NCI-H345 treated with DMSO at 0.1 percent for 48 hours (cell line): ENCODE results near the gene C16orf46.

ENCODE experiments used
- DNase-seq: peaks from one replicate; lab custom pipeline; 2025; ENCODE audit not compliant: unreplicated experiment; lab: John Stamatoyannopoulos, UW

Gene C16orf46

DNA sequence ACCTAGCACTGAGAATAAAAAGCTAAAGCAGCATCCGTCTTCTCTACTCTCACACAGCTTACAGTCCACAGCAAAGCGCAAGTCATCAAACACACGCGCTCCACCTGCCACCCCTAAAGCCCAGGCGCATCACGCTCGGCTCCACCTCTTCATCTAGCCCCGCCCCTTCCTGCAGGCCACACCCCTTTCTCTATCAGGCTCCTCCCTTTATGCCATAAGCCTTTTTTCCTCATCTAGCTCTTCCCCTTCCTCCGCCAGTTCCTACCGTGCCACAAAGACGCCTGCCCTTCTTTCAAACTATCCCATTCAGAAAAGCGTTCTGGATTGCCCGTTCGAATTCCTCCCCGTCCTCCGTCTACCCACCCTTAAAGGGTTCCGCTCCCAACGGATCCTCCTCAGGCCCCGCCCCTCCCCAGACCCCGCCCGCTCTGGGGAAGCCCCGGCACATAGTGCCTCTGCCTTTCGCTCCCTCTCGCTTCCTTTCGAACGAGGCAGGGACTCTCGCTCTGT is 417 bp downstream of the C16orf46 start:
- DNase-seq, result peak; percentile 66

DNA sequence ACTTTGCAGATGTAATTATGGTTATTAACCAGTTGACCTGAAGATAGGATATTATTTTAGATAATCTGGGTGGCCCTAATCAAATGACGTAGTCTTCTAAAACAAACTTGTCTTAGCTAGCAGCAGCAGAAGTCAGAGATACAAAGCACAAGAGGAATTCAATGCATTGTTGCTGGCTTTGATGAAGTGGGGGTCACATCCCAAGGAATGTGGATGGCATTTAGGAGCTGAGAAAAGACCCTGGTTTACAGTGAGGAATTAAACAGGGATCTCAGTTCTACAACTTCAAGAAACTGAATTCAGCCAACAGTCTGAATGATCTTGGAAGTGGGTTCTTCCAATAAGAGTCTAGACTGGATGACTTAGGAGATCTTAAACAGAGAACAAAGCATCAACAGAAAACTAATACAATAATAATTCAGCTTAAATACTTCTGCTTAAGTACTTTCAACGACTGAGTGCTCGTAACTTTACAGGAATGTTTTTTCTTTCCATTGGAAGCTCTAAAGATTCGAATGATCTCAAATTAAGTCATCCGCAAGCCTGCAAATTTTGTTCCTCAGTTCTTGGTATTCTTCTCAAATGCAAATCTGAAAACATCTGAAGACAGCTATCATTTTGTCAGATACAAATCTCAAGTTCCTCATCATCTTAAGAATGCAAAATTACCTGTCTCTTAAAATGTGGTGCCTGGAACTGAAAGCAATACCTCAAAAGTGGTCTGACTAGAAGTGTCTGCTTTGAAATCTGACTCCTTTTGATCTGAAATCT is 3.3 kb downstream of the C16orf46 start:
- no peak for DNase-seq

- DNase-seq, result no peak
These were observed 5.2 kb downstream of the C16orf46 start for GRCh38 chr16:81071805-81072204.

- no peak for DNase-seq
These were observed 6.1 kb downstream of the C16orf46 start for GRCh38 chr16:81070979-81071378.

DNA sequence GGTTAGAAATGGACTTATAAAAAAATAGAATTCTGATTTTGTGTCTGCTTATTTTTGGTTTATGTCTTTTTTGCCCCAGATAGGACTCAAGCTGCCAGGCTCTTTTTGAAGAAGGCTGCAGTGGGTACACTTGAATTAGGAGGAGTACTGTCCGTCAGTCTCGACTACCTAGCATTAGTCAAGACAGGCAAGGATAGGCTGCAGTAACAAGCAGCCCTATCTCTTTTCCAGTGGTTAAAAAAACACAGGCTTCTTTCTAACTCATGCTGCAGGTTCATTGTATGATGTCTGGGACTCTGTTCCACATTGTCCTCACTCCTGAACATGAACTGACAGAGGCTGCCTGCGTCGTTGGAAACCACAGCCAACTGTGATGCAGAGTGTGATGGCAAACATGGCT is 8.0 kb downstream of the C16orf46 start:
- DNase-seq, result no peak

DNA sequence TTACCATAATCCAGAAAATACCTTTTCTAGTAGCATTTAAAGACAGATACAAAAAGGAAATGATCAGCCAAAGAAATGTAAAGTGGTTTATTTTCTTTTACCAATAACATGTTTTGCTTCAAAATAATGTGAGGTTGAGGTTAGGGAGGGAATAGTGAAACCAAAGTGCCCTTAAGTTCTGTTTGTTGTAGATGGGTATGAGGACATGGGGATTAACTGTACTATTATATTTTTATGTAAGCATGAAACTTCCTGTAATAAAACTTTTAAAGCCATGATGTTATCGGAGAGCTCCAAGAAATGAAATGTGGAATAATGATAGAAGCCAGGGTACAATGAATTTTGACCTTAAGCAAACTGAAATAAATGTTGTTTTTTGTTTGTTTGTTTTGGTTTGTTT is 9.9 kb downstream of the C16orf46 start:
- DNase-seq, result no peak

DNA sequence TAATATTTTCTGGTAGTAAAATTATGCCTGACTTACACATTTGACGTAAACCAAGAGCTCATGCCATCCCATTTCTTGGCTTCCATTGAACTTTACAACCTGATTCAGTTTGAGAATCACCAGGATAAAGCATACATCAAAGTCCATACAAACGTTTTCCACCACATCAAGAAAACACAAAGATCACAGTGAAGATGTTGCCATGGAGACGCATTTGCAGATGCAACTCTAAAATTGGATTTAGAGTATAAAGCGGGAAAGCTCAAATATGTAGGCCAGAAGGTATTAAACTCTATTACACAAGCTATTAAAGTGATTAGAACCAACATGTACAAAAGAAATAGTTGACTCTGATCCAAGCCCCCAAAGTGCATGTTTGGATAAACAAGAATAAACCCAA is 10.4 kb downstream of the C16orf46 start:
- DNase-seq, result no peak

DNA sequence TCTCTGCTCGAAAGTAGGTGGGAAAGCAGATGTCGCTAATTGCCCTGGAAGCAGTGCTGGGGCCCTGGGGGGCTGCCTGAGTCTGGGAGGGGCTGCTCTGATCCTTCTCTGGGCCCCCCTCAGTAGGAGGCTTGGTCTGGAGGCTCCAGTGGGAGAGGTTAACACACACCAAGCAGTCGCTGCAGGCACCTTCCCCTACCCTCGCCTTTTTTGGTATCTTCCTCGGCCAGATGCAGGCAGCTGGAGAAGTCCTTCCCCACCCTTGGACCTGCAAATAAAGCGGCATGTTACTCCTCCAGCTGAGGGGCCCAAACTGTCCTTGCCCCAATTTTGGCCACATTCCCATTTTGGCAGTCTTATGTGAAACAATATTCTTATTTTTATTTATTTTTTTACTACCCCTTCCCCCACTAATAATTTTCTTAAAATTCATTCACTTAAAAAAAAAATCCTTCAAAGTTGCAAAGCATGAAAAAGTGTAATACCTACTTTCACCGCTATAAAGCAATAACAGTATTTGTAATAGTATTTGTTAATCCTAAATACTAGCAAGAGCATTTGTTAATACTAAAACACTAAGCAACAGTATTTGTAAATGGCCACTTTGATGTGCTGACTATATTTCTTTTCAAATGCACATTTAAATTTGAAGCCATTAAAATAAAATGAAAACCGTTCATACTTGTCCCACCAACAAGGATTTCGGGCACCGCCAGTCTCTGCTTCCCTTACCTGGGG is 15.0 kb downstream of the C16orf46 start:
- DNase-seq, result no peak

- no peak for DNase-seq
These were observed 15.8 kb downstream of the C16orf46 start for GRCh38 chr16:81061307-81061640.

- DNase-seq, result no peak
These were observed 16.3 kb downstream of the C16orf46 start for GRCh38 chr16:81060576-81061306.

DNA sequence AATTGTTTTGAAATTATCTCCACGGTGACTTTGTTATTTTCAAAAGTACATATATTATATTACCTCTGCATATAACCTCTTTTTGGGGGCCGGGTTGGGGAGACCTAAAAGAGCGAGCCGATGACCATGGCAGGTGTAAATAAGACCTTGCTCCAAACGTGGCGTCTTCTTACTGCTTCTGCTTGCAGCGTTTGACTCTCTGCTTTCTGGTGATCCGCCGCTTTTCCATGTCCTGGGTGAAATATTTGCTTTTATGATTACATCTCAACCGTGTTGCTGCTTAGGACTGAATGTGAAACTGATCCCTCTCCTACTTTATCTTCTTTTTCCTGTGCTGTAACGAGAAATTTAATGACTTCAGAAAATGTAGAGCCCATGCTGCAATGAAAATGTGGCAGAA is 23.3 kb downstream of the C16orf46 start:
- DNase-seq, result no peak

- DNase-seq, result no peak
These were observed 34.2 kb downstream of the C16orf46 start for GRCh38 chr16:81042821-81043220.

DNA sequence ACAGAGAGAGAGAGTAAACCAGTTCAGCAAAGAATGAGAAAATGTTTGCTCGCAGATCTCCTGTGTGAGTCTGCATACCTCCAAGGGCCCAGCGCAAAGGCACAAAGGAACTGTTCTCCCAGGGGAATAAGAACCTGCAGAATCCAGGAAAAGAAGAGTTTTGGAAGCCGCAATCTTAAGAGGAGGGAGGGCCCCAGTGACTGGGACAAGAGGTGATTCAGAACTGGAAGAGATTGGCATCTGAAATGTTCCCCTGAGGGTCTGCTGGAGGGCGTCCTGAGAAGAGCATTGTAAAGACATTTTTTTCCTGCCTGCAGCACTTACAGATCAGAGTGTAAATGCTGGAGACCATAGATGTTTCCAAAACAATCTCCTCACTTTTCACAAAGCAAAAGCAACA is 35.3 kb downstream of the C16orf46 start:
- DNase-seq, result no peak

DNA sequence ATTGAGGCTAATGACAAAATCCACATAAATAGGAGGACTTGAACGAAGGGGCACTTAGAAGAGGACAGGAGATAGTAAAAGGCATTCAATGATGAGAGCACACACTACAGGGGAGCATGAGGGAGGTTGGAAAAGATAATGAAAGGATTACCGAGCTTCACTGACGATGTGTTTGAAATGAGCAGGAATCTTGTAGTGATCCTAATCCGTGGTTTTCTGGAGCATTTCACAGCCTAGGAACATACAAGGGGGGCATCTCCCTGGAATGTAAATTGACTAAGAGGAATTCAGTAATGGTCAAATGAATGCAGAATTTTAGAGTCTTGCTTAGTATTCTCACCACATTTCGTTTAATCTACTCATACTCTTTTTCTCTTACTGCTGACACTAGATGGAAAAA is 36.2 kb downstream of the C16orf46 start:
- no peak for DNase-seq

DNA sequence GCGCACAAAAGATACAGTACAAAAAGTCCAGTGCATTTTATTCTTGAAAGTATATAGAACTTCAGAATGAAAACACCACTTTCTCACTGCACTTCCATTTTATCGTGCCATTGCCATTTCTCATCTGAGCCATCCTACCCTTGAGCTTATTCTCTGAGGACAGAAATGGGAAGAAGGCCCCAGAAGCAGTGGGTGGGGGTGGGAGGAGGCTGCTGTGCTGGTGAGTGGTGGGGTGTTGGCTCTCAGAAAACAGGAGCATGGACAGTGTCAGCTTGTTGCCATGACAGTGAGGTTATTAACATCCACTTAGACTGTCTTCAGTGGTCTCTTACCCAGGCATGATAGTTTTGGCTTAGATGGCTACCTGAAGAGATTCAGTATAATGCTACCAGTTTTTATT is 36.9 kb downstream of the C16orf46 start:
- DNase-seq, result no peak

DNA sequence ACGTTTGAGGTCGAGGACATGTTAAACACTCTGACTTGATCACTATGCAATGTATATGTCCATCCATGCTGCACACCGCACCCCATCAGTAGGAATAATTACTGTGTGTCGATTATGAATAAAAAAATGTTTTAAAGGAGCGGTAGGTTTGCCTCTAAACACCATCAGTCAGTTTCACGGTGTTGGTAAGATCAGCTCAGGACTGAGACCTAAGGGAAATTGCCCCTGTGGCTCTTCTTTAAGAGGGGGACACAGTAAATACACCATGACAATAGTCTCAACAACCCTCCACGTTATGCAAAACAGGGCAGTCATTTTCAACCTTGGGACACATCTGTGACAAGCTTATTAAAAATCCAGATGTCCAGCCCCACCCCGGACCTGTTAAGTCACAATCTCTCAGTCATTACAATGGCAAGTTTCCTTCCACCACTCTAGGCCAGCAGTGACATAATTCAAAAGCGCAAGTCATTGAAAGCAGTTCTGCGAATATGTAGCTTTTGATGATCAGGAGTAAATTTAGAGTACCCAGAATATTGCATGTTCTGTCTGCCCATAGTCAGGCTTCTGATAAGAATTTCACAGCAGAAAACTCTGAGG is 40.2 kb downstream of the C16orf46 start:
- no peak for DNase-seq

DNA sequence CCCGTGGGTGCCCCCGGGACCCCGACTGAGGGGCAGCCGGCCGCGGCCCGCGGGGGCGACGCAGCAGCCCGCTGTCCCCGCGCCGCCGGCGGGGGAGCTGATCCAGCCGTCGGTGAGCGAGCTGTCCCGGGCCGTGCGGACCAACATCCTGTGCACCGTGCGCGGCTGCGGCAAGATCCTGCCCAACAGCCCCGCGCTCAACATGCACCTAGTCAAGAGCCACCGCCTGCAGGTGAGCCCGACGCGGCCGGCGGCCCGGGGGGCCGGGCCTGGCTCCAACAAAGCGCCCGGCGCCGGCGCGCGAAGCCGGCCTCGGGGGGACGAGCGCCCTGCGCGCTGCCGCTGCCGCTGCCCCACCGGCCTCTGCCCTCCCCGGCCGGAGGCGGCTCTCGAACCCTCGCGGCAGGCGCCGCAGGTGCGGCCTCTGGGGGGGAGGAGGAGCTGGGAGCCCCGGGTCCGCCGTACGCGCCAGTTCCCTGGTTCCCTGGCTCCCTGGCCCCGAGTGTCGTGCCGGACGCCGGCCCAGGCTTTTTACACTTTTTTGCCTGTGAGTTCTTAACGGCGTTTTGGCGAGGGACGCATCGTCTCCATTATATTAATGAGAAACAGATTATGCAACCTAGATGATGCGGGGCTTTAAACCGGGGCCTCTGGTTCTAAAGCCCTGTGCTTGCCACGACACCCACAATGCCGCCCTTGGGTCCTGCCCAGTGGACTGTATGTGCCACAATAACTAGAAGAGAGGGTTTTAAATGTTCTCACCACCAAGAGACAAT is 40.9 kb downstream of the C16orf46 start:
- DNase-seq, result no peak

DNA sequence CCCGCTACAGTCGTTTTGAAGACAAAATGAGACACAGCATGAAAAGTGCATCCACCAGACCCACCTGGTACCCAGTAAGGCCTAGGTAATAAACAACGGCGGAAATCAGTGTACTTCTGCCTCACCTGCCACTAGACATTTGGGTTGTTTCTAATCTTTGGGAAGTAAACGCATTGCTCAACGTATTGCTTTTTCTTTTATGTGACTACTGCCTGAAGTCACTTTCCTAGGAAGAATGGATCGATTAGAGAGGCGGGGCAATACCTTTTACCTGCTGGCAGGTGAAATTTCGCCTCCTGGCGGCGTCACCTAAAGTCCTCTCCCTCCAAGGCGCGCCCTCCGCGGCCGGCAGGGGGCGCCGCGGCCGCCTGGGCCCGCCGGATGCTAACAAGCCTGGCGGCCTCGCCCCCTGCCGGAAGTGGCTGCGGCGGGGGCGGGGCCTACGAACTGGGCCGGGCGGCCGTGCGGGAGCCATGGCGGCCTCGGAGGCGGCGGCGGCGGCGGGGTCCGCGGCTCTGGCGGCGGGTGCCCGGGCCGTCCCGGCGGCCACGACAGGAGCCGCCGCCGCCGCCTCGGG is 41.6 kb downstream of the C16orf46 start, which contains the start of gene ATMIN:
ATMIN (plus strand) TSS at position 445 of the 577 bp plus-strand sequence; CDS start at position 474, 29 bp downstream.
- peak; percentile 83 for DNase-seq

- no peak for DNase-seq
These were observed 47.0 kb downstream of the C16orf46 start for GRCh38 chr16:81029930-81030604.

DNA sequence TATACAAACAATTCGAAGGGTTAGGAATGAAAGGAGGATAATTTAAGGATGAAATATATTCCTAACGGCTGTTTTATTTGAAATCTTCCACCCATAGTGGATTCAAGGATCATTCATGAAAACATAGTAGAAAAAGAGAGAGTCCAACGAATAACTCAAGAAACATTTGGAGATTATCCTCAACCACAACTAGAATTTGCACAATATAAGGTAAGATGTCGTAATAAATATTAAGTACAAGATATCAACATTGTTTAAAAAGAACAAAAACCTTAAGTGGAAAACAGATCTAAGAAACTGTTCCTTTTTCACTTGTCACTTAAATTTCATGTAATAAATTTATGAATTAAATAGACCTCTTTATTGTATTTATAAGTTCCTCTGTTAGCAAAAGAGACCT is 50.6 kb downstream of the C16orf46 start:
- DNase-seq, result no peak
